ENCODE data around the gene DNM3.

GRCh38 chr1:172169836-172170235 is 328.5 kb downstream of the DNM3 start:
- TF ChIP-seq NFIC (IDR thresholded peaks at IDR 0.05; ENCODE audit: low read depth, low read length) (no peak), FOXM1 (IDR thresholded peaks at IDR 0.05; ENCODE audit: low read depth, low read length) (no peak), HDGF (IDR thresholded peaks at IDR 0.05) (no peak), SMAD1 (IDR thresholded peaks at IDR 0.05; ENCODE audit: low read depth, partially characterized antibody) (no peak), NFXL1 (IDR thresholded peaks at IDR 0.05; ENCODE audit: borderline replicate concordance) (no peak), YY1 (IDR thresholded peaks at IDR 0.05; ENCODE audit: low read depth, low read length) (no peak), DPF2 (IDR thresholded peaks at IDR 0.05) (no peak), KDM1A (IDR thresholded peaks at IDR 0.05; ENCODE audit: borderline replicate concordance) (no peak), CTCF (IDR thresholded peaks at IDR 0.05 in 2 of 3, conservative IDR thresholded peaks at IDR 0.05 in 1 of 3; ENCODE audit: control insufficient read depth in 2 of 3, extremely low read depth in 1 of 3, insufficient read depth in 1 of 3, low read depth in 3 of 3, low read length in 3 of 3) (no peak)

Measured in GM12878 (cell line).